GM08714 (cell line): ENCODE results near the gene EIF3F.

Experiments
- H3K4me3 ChIP-seq: fragments of 200-500 bp; sonication (Bioruptor generic); 2 replicates; pipeline ENCODE4 v1.5.1; 2014; ENCODE audit warnings: mild to moderate bottlenecking, low read length, inconsistent platforms
- ZNF274 ChIP-seq: IDR thresholded peaks from 2 replicates; pipeline ENCODE4 v1.6.1; 2012; ENCODE audit warnings: mild to moderate bottlenecking, low read depth, low read length

The EIF3F gene

DNA sequence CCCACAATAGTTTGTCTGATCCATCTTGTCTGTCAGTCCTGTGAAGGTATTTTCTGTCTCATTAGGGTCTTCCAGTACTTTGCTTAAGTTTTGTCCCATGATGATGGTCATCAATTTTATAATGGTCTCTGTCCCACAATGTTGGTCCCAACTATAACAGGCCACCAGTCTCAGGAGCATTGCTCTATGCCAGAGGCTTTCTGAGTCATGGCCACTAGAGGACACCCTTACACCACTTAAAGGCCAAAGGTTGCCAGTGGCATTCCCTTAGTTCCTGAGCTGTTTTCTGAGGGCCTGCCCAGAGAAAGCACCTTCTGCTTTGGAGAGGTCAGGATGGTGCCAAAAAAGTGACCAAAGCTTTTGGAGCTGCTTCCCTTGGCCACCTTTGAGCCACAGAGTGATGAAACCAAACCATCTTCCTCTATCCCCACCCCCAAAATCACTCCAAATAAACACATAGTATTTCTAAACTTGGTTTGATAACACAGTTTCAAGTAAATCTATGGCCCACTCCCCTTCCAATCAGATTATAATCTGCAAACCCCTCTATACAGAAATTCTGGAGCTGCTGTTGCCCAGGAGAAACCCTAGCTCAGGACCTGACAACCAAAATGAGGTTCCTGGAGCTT, 19.3 kb downstream of the EIF3F start:
- TF ChIP-seq ZNF274: no peak
- no peak overlapping the region for H3K4me3 ChIP-seq

DNA sequence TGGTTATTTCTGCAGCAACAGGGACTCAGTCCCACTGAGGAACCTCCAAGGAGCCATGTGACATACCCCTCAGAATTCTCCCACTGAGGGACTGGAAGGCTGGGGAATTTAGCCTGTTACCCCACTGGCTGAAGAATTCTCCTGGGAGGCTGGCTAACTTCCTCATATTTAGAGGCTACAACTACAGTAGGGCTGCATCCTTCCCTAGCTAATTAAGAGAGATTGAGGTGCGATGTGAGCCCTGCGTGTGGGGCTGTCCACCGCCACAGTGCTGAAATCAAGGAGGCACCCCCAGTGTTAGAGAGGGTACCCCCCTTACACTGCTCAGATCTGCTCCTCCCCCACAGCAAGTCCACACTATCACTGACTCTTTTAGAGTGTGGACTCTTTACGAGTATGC, 21.1 kb downstream of the EIF3F start:
- H3K4me3 ChIP-seq: no peak overlapping the region
- TF ChIP-seq ZNF274: no peak

DNA sequence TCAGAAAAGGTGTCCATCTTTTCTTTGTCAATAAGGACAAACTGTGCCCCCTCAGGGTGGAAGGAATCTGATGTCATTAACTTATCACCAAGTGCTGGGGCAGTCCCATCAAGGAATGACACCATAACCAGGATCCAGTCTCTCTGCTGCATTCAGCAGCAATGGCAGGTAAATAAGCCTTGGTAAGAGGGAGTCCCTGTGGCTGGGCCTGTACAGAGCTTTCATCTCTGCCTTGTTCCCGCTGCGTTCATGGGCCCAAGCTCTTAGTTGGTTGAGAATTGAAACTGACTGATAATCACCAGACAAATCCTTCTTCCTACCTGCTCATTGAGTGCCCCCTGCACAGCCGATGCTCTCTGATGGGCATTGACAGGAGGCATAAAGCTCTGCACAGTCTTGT, 22.7 kb downstream of the EIF3F start:
- H3K4me3 ChIP-seq: no peak overlapping the region
- TF ChIP-seq ZNF274: no peak

DNA sequence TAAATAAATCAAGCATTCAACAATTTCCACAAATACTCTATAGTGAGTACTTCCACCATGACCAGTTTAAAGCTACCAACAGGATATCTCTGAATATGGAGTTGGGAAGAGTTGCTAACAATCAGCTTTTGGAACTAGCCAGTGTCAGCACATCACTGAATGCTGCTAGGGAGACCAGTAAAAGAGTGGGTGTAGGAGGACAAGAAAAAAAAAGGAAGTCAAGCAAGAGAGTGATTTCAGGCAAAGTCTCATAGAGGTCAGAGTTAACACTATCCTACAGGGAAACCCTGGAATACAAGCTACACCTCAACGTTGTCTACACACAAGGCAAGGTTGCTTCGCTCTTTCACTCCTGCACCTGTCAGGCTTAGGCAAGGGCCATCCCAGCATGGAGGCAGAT, 24.2 kb downstream of the EIF3F start:
- TF ChIP-seq ZNF274: no peak
- no peak overlapping the region for H3K4me3 ChIP-seq

DNA sequence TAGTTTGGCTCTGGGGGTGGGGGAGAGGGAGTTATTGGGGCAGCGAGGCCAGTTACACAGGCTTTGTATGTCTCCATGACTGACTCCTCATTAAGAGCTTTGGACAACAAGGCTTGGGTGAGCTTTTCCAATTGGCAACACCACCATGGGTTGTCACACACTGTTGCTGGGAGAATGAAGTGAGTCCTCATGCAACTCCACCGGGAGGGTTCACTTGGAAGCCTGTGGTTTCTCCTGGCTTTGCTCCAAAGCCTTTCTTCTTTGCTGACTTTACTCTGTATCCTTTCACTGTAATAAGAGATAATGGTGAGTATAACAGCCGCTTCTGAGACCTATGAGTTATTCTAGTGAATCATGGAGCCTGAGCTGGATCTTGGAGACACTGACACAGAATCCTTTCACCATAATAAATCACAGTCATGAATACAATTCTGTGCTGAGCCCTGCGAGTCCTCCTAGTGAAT, 24.9 kb downstream of the EIF3F start:
- no peak for TF ChIP-seq ZNF274
- no peak overlapping the region for H3K4me3 ChIP-seq

DNA sequence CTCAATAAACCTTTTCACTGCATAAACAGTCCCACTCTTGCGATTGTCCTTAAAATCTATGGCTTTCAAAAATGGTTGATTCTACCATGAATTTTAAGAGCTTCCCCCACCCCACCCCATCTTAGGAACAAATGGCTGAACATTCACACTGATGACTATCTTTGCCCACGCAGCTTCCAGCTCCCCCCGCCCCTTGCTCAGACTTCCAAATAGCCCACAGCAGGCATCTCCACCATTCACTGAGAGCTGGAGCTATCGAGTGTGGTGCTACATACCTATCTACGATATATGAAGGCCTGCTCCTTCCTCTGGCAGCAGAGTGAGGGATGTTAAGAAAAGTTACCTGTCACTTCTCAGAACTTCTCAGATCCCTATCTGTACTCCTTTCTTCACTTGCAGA, 26.7 kb downstream of the EIF3F start:
- no peak overlapping the region for H3K4me3 ChIP-seq
- no peak for TF ChIP-seq ZNF274

DNA sequence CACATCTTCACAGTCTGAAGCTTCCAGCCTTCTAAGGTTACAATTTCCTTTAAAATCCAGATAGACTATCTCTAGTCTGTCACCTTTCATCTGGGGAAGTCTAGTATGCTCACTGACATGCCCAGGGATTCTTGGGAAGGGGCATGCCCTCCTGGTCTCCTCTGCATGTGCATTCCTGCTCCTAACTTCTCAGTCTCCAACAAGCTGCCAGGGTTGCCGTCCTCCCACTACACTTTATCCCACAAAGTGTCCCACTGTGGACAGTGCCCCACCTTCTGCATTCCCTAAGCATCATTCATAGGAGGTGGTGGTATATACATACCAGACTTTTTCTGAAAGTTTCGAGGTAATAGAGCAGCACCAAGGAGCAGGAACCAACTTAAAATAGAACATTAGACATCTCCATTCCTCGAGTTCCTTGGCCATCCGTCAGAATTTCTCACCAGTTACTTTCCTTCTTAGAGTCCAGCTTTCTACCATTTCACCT, 28.7 kb downstream of the EIF3F start:
- TF ChIP-seq ZNF274: no peak
- no peak overlapping the region for H3K4me3 ChIP-seq

DNA sequence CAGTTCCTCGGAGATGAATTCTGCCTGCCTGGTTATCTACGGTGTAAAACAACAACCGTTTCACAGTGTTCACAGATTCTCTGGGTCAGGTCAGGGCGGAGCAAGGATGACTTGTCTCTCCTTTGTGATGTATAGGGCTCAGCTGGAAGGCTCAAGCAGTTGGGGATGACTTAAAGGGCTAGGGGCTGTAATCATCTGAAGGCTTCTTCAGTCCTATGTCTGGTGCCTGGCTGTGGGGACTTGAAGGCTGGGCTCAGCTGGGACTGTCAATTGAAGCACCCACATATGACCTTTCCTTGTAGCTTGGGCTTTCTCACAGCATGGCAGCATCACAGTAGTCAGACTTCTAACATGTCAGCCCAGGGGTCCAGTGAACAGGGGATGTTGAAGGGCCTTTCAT, 29.3 kb downstream of the EIF3F start:
- no peak for TF ChIP-seq ZNF274
- H3K4me3 ChIP-seq: no peak overlapping the region

DNA sequence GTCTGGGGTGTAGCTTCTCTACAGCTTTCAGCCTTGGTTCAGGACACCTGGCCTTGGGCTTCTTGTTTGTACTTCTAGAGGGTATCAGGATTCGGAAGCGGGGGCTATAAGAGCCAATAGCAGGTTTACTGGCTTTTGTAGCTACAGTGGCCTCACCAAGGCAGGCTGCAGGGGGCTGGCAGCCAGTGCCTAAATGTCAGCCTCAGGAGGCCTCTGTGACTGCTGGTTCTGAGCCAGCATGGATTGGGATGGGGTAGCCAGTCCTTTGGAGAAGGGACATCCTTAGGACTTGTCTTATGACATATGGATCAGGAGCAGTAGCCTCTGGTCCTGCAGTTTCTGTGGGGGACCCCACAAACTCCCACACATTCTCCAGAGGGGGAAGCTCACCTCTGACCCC, 29.9 kb downstream of the EIF3F start:
- no peak for TF ChIP-seq ZNF274
- no peak overlapping the region for H3K4me3 ChIP-seq

DNA sequence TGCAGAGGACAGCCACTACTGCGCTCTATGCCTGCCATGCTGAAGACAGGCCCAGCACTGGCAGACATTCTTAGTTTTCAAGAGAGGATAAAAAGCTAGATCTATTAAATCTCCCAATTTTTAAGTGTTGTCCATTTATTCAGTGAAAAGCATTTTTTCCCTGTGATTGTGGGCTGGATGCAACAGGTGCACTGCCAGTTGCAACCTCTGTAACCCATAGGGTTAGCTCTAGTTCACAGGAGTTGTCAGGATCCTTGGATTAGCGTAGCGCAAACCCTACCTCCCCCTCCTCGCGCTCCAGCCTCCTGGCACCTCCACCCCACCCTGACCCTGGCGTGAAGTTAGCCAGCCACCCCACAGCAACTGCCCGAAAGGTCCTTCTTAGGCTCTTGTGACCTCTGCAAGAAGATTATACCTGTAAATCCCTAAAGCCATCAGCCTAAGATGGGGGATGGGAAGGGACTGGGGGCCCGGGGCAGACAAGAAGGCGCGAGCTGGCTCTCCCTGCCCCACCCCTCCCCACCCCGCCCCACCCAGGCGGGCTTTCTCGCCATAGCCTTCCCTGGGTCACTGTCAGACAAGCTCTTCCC, 30.9 kb downstream of the EIF3F start:
- H3K4me3 ChIP-seq: no peak overlapping the region
- TF ChIP-seq ZNF274: no peak

DNA sequence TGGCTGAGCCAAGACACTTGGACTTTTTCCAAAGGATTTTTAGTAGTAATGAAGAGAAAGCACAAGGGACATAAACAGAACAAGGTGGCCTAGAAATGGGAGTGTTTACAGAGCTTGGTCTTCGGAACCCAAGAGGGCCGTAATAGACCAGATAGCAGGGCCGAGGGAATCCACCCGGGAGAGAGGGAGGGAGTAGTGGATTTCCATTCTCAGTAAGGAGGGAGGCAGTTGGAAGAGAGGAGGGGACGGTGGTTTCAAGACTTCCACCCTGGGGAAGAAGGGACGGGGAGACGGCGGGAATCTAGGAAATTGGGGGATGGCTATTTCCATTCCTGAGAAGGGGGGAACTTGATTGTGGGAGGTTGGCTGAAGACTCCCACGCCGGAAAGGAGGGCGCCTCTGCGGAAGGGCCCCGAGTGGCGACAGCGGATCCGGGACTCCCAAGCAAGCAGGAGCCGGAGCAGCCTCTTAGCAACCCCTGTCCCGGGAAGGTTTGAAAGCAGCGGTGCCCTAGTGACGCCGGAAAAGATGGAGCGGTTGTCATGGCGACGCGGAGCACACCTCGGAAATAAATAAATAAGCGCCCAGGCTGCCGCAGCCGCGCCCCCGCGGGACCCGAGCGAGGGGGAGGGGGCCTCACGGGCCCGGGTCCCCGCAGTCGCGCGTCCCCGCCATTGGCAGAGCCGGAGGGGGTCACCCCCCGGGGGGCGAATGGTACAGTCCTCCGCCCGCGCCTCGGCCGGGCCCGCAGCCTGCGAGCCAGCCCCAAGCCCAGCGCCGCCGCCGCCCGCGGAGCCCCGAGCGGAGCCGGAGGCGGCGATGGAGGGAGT, 31.6 kb downstream of the EIF3F start:
- no peak for TF ChIP-seq ZNF274
- H3K4me3 ChIP-seq: peak overlapping the region; percentile 35; the same call in 1 of the 2 replicates

DNA sequence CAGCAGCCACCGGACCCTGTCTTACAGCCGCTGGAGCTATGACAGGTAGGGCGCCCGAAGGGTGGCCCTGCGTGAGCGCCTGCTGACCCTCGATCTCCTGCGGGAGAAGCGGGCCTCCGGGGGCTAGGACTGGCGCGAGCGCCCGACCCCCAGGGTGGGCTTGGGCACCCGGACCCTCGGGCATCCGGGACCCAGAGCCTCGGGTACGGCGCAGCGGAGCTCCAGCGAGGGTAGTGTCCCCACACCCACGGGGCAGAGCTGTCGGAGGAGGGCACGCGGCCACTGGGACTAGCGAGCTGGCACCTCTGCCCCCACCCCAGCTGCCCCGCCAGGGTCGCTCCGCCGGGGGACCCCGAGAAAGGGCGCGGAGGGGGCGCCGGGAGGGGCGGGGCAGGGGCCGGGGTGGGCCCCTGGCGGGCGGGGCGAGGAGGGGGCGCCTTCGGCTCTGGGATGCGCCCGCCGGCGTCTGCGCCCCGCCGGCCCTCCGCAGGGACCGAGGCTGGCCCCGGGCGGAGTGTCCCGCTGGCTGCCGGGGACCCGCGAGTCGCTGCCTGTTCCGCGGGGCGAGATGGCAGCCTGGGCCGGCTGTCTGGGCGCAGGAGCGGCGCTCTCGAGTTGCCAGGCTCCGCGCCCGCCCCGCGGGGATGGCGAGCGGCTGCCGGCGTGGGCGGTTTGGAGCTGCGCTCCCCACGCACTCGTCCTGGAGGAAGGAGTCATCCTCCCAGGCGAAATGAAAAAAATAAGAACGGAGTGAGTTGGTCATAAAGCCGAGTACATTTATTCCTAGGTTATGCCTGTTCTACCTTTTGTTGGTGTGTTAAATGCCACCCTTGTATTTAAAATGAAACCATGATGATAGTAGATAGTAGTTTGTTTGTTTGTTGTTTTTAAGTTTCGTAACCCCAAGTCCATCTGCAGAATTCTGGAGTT, 32.4 kb downstream of the EIF3F start:
- TF ChIP-seq ZNF274: no peak
- peak overlapping the region; percentile 35; the same call in 1 of the 2 replicates for H3K4me3 ChIP-seq

DNA sequence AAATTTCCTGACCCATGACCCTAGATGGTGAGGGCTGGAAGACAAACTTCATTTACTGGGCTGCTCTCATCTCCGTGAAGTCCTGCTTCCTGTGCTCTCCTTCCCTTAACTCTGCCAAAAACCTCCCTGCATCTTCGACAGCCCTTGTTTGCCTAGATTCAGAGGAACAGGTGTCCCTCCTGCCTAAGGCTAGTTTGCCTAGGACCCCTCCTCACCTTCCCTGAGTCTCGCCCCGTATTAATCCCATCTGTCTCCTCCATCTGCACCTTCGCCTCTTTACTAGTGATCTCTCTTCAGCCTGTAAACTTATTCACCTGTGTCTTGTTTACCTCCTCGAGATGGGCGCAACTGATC, 33.1 kb downstream of the EIF3F start:
- no peak overlapping the region for H3K4me3 ChIP-seq
- TF ChIP-seq ZNF274: no peak

DNA sequence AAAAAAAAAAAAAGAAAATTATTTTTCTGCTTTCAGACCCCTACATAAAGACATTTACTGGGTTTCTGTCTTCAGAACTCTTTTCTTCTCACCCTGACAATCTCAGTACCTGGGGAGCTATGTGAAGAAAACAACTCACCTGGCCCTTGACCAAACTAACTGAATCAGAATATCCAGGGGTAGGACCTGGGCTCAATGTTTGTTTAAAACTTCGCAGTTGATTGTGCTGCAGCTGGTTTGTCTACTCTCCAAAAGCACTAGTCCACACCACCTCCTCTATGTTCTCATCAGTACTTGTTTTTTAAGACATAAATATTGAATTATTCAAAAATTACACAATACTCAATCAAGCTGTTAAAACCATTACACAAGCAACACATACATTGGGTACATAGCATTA, 34.8 kb downstream of the EIF3F start:
- no peak overlapping the region for H3K4me3 ChIP-seq
- TF ChIP-seq ZNF274: no peak
